ENCODE results near the gene DDX52. TPM values are rescaled to one million over a fixed set of nuclear protein-coding genes. Genes with fewer than 3 reads are reported as not detected.

DDX52 gene
- total RNA-seq, 1 experiment from 2014 or later, result 27.7 TPM

DNA sequence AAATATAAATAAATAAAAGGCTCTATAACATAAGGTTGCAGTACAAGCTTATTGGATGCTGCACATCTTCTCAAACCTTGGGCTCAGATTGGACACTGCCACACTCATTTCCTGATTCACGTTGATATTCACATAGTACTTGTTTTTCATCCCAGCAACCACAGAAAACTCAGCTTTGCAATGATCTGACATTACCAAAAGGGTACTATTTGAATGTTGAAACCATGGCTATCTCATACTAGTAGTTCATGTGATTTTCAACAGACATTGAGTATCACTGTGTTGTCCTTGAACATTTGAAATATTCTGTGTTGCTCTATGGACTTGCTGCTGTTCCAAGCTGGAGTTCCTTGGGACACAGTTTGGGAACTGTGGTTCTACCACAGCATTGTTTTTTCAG is 14.0 kb upstream of the DDX52 start:
- Histone ChIP-seq H3K4me1 (ENCODE audit: insufficient read depth, low read length, poor library complexity, severe bottlenecking) (no peaks in the 10 kb centered on the region), H3K9me3 (ENCODE audit: low read depth, low read length, poor library complexity, severe bottlenecking) (no peaks in the 10 kb centered on the region), H3K36me3 (ENCODE audit: insufficient read depth, low read length, poor library complexity, severe bottlenecking) (no peaks in the 10 kb centered on the region), H3K27ac (ENCODE audit: low read depth, low read length, poor library complexity, severe bottlenecking) (no peak overlapping the region), H3K27me3 (replicated peaks; ENCODE audit: insufficient read depth, low read depth, low read length, poor library complexity) (no peaks in the 10 kb centered on the region), H3K4me3 (ENCODE audit: low read depth, low read length, poor library complexity, severe bottlenecking) (no peak overlapping the region)
- no peak for TF ChIP-seq EZH2 (IDR thresholded peaks at IDR 0.05; ENCODE audit: borderline replicate concordance, low read depth, low read length, poor library complexity, severe bottlenecking)
- TF ChIP-seq, protein P1, sequence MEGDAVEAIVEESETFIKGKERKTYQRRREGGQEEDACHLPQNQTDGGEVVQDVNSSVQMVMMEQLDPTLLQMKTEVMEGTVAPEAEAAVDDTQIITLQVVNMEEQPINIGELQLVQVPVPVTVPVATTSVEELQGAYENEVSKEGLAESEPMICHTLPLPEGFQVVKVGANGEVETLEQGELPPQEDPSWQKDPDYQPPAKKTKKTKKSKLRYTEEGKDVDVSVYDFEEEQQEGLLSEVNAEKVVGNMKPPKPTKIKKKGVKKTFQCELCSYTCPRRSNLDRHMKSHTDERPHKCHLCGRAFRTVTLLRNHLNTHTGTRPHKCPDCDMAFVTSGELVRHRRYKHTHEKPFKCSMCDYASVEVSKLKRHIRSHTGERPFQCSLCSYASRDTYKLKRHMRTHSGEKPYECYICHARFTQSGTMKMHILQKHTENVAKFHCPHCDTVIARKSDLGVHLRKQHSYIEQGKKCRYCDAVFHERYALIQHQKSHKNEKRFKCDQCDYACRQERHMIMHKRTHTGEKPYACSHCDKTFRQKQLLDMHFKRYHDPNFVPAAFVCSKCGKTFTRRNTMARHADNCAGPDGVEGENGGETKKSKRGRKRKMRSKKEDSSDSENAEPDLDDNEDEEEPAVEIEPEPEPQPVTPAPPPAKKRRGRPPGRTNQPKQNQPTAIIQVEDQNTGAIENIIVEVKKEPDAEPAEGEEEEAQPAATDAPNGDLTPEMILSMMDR (conservative IDR thresholded peaks at IDR 0.05; ENCODE audit: low read depth, low read length), result no peak
- CTCF ChIA-PET, result no interaction called here
- POLR2A ChIA-PET (ENCODE audit: low non-redundant PET), result no interaction called here
- DNase-seq (ENCODE audit: low spot score), result no peak
- intact Hi-C loops (cut with micrococcal nuclease; ENCODE audit: unreplicated experiment), result no loop called here
- no TSS peak for BruUV-seq (replicated peaks)

DNA sequence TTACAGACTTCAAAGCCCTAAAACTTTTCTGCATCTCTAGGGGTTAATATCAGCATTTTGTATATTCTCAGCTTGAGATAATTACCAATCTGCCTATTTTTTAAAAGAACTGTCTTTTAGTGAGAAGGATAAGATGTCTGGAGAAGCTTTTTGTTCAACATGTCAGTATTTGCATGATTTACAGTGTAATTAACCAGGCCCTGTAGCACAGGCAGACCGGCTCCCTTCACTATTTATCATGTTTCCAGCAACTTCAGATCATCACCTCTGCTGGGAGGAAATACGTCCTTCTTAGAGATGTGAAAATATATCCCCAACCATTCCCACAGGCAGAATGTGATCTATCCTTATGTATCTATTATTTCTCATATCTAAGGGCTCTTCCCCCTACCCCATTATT is 8.6 kb upstream of the DDX52 start:
- CTCF ChIA-PET, result no interaction called here
- no peak overlapping the region for H3K4me3 ChIP-seq (ENCODE audit: low read depth, low read length, poor library complexity, severe bottlenecking)
- no peak overlapping the region for H3K27ac ChIP-seq (ENCODE audit: low read depth, low read length, poor library complexity, severe bottlenecking)
- no peaks in the 10 kb centered on the region for H3K9me3 ChIP-seq (ENCODE audit: low read depth, low read length, poor library complexity, severe bottlenecking)
- DNase-seq (ENCODE audit: low spot score), result no peak
- no TSS peak for BruUV-seq (replicated peaks)
- intact Hi-C loops (cut with micrococcal nuclease; ENCODE audit: unreplicated experiment), result no loop called here
- POLR2A ChIA-PET (ENCODE audit: low non-redundant PET), result no interaction called here
- TF ChIP-seq, protein P1 (conservative IDR thresholded peaks at IDR 0.05; ENCODE audit: low read depth, low read length), result no peak
- no peak for TF ChIP-seq EZH2 (IDR thresholded peaks at IDR 0.05; ENCODE audit: borderline replicate concordance, low read depth, low read length, poor library complexity, severe bottlenecking)
- H3K27me3 ChIP-seq (replicated peaks; ENCODE audit: insufficient read depth, low read depth, low read length, poor library complexity), result peaks cover 18% of the 10 kb centered on the region
- no peaks in the 10 kb centered on the region for H3K36me3 ChIP-seq (ENCODE audit: insufficient read depth, low read length, poor library complexity, severe bottlenecking)
- H3K4me1 ChIP-seq (ENCODE audit: insufficient read depth, low read length, poor library complexity, severe bottlenecking), result no peaks in the 10 kb centered on the region

DNA sequence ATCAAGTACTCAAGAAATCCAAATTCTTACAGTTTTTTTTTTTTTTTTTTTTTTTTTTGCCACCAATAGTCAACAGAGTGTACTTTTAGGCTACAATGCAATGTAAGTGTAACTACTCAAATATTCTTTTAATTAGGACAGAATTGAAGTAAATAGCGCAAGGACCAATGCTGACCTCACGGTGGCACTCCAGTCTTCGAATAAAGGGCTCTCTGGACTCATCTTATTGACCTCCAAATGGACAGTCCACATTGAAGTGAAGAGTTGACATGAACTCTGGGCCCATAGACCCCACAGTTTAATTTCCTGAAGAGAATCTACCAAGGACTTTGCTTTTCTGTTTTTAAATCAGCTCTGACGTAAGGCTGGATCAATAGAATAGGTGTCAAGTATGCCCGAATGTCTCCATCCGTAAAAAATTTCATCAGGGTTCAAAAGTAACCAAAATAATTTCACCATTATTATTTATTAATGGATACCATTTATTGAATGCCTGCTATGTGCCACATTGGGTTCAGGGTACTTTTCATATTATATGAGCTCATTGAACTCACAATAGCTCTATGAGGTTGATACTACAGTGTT is 7.3 kb upstream of the DDX52 start:
- Histone ChIP-seq H3K9me3 (ENCODE audit: low read depth, low read length, poor library complexity, severe bottlenecking) (no peaks in the 10 kb centered on the region), H3K27me3 (replicated peaks; ENCODE audit: insufficient read depth, low read depth, low read length, poor library complexity) (peaks cover 18% of the 10 kb centered on the region), H3K4me3 (ENCODE audit: low read depth, low read length, poor library complexity, severe bottlenecking) (no peak overlapping the region), H3K27ac (ENCODE audit: low read depth, low read length, poor library complexity, severe bottlenecking) (no peak overlapping the region), H3K36me3 (ENCODE audit: insufficient read depth, low read length, poor library complexity, severe bottlenecking) (no peaks in the 10 kb centered on the region), H3K4me1 (ENCODE audit: insufficient read depth, low read length, poor library complexity, severe bottlenecking) (no peaks in the 10 kb centered on the region)
- ChIA-PET CTCF (no interaction called here), POLR2A (ENCODE audit: low non-redundant PET) (no interaction called here)
- intact Hi-C loops (cut with micrococcal nuclease; ENCODE audit: unreplicated experiment), result no loop called here
- DNase-seq (ENCODE audit: low spot score), result no peak
- no TSS peak for BruUV-seq (replicated peaks)
- TF ChIP-seq, protein P1 (conservative IDR thresholded peaks at IDR 0.05; ENCODE audit: low read depth, low read length), result no peak
- TF ChIP-seq EZH2 (IDR thresholded peaks at IDR 0.05; ENCODE audit: borderline replicate concordance, low read depth, low read length, poor library complexity, severe bottlenecking), result no peak
